Heart right ventricle (tissue), 16 donors: ENCODE results near the gene NCAM2. TPM values are rescaled to one million over a fixed set of nuclear protein-coding genes. Genes with fewer than 3 reads are reported as not detected.

Source experiments
- ATAC-seq, 8 donors: fragments of 200-7000 bp; cut with Tn5 transposase; one replicate each; pipeline ENCODE4 v1.9.1; 2020; ENCODE audit warnings: mild to moderate bottlenecking in 8 of 8, moderate library complexity in 8 of 8, moderate number of reproducible peaks in 1 of 8
- DNase-seq, 2 donors: peaks; one replicate each; pipeline ENCODE4 v3.0.0-alpha.2; 2020
- H3K27ac ChIP-seq, 10 donors: fragments of 200-600 bp; sonication (generic) in 2 of 10; one replicate each; pipeline versions ENCODE4 v1.5.0 to v1.8.0; 2020 to 2022; ENCODE audit warnings: mild to moderate bottlenecking in 3 of 10
- H3K27me3 ChIP-seq, 7 donors: fragments of 200-600 bp; one replicate each; pipeline ENCODE4 v1.8.0; 2021 to 2022; ENCODE audit warnings: mild to moderate bottlenecking in 2 of 7
- H3K36me3 ChIP-seq, 9 donors: fragments of 200-600 bp; sonication (generic) in 1 of 9; one replicate each; pipeline versions ENCODE4 v1.5.0 to v1.8.0; 2020 to 2022; ENCODE audit warnings: mild to moderate bottlenecking in 2 of 9
- H3K4me1 ChIP-seq, 9 donors: fragments of 200-600 bp; sonication (generic) in 1 of 9; one replicate each; pipeline versions ENCODE4 v1.5.0 to v1.8.0; 2020 to 2022; ENCODE audit warnings: mild to moderate bottlenecking in 4 of 9
- H3K4me3 ChIP-seq, 10 donors: fragments of 200-600 bp; sonication (generic) in 2 of 10; one replicate each; pipeline versions ENCODE4 v1.5.0 to v1.8.0; 2020 to 2022; ENCODE audit warnings: mild to moderate bottlenecking in 7 of 10, moderate library complexity in 2 of 10
- H3K9me3 ChIP-seq, 11 donors: fragments of 200-600 bp in 10 of 11; sonication (generic) in 2 of 11; one replicate each; pipeline versions ENCODE4 v1.5.0 to v1.8.0; 2013 to 2022; ENCODE audit warnings: mild to moderate bottlenecking in 2 of 11, control low read depth in 1 of 11, moderate library complexity in 1 of 11
- WGBS, 2 donors: extraction: QIAGEN DNeasy Blood & Tissue Kit; methylation state at CpG; one replicate each; pipeline ENCODE4 v1.1.7; 2013; ENCODE audit warnings: inconsistent platforms in 1 of 2; 5-methylcytosine and 5-hydroxymethylcytosine counted together
- intact Hi-C, 10 donors: fragments of 100-400 bp; cut with DNase I; formaldehyde crosslinking; loops; one replicate each; pipeline versions ENCODE4 v1.11.1 to v1.14.2; 2022
- polyA plus RNA-seq, 2 donors: library from polyadenylated mRNA; stranded (reverse); fragments of 200-250 nt; gene quantifications; one replicate each; pipeline ENCODE4 v1.2.3, GENCODE V29; 2013
- total RNA-seq, 10 donors: library from RNA; stranded (reverse); fragmentation: NEBNext Ultra II Directional in 3 of 10; extraction: Animal tissue kit (Norgen Biotek cat#: 25700) in 3 of 10; gene quantifications; one replicate each; pipeline versions ENCODE4 v1.2.1 to v1.2.4, GENCODE V29; 2021 to 2023
- TF ChIP-seq, protein P1 (sequence below), 9 donors: fragments of 200-600 bp; sonication (generic) in 2 of 9; IDR thresholded peaks; one replicate each; pipeline versions ENCODE4 v1.5.0 to v1.8.0; 2021 to 2022; ENCODE audit warnings: antibody characterized with exemption in 9 of 9, mild to moderate bottlenecking in 5 of 9, moderate library complexity in 1 of 9
- donor health status: Arrhythmogenic right ventricular cardiomyopathy.
- donor health status: ischemic (EF 13 %, LVEDD 7.1; RV severe dilation, severe dysfunction).
- donor health status: healthy with polysubstance abuse.
- donor health status: DM: no; HTN: yes; CAD: no.
- donor health status: DM: no; HTN: no; CAD: no.
- donor health status: ischemic (EF 25% LVEDD 6.9; RV normal size, moderate dysfunction).
- donor health status: ischemic (EF 25% LVEDD 5.7; RV mildly dilated, moderate dysfunction).
- donor health status: healthy.
- donor health status: DM: yes; HTN: yes; CAD: no.
- donor health status: Ischemic cardiomyopathy.
- donor health status: ischemic (EF 35%, LVEDD 5.7; RV mildly dilated, moderate dysfunction).
- donor health status: nonischemic (EF 11% LVEDD 7.7; RV severe dilation, severe dysfunction).
- donor health status: DM: yes; HTN: yes; CAD: no.
- donor health status: PGD.
- donor health status: ischemic (EF 29% LVEDD 5.4; RV normal size, mild dysfunction).
- donor health status: nonischemic (EF 23%, LVEDD 6.1; RV moderate dilation, normal function).

NCAM2 gene
- total and polyA plus RNA-seq, 12 donors: 0.25 to 8.9 (median 3.1) TPM

DNA sequence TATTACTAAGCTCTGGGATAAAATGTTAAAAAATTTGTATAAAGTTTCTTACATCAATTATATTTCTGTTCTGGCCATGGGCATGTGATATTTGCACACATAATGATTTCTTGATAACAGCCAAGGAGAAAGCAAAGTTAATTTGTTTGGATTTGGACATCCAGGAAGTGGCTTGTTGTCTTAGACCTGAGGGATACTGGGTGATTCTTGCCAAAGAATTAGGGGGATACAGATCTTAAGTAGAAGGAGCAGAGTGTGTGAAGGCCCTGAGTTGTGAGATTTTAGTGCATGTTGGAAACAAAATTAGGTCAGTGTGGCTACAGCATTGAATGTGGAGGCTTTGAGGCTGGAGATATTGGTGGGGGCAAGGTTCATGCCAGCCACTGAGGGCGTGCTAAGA, 65.6 kb downstream of the NCAM2 start:
- intact Hi-C loops: no loop called here
- no peaks in the 10 kb centered on the region for H3K9me3 ChIP-seq
- H3K4me1 ChIP-seq: no peaks in the 10 kb centered on the region
- H3K4me3 ChIP-seq: no peak overlapping the region
- no peaks in the 10 kb centered on the region for H3K36me3 ChIP-seq
- ATAC-seq (no peak), DNase-seq (no peak)
- H3K27ac ChIP-seq: no peak overlapping the region
- no peaks in the 10 kb centered on the region for H3K27me3 ChIP-seq
- 33 to 52% methylated on average over 1 of the region's 1 CpG for WGBS, 2 donors
- TF ChIP-seq, protein P1, sequence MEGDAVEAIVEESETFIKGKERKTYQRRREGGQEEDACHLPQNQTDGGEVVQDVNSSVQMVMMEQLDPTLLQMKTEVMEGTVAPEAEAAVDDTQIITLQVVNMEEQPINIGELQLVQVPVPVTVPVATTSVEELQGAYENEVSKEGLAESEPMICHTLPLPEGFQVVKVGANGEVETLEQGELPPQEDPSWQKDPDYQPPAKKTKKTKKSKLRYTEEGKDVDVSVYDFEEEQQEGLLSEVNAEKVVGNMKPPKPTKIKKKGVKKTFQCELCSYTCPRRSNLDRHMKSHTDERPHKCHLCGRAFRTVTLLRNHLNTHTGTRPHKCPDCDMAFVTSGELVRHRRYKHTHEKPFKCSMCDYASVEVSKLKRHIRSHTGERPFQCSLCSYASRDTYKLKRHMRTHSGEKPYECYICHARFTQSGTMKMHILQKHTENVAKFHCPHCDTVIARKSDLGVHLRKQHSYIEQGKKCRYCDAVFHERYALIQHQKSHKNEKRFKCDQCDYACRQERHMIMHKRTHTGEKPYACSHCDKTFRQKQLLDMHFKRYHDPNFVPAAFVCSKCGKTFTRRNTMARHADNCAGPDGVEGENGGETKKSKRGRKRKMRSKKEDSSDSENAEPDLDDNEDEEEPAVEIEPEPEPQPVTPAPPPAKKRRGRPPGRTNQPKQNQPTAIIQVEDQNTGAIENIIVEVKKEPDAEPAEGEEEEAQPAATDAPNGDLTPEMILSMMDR (IDR thresholded peaks at IDR 0.05): no peak

DNA sequence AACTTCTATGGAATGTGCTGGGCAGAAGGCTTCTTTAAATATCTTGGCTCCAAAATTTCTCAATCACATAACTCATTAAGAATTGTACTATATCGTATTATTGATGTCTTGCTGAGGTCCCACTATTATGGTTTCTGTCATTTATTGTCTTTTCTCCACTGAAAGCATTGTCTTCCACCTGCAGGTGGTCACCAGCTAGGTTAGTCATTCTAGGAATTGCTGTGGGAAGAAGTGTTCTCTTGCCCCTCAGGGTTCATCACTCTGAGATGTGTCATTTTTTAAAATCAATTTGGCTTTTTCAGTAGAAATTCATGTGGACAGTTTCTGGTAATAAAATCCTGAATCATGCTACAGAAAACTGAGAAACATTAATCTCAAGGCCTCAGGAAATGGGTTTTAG, 66.1 kb downstream of the NCAM2 start:
- H3K36me3 ChIP-seq: no peaks in the 10 kb centered on the region
- intact Hi-C loops: no loop called here
- H3K9me3 ChIP-seq: no peaks in the 10 kb centered on the region
- H3K27ac ChIP-seq: no peak overlapping the region
- 60 to 78% methylated on average over 1 of the region's 1 CpG for WGBS, 2 donors
- TF ChIP-seq, protein P1 (IDR thresholded peaks at IDR 0.05): no peak
- DNase-seq (no peak), ATAC-seq (no peak)
- H3K4me3 ChIP-seq: no peak overlapping the region
- H3K4me1 ChIP-seq: no peaks in the 10 kb centered on the region
- no peaks in the 10 kb centered on the region for H3K27me3 ChIP-seq

DNA sequence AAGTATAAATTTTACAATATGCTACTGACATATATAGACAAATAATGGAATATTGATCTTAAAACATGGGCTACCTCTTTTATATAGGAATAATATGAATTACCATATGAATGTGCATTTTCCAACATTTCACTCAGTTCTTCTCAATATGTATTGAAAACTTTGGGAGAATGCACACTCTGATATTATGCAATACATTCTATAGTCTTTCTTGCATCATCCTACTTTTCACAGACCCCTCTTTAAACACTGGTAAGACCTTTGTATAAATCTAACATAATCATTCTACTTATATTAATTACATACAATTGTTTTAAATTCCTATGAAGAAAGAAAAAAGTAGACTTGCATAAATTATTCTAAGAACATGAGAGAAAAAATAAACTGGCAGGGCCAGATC, 69.2 kb downstream of the NCAM2 start:
- ATAC-seq: no peak

DNA sequence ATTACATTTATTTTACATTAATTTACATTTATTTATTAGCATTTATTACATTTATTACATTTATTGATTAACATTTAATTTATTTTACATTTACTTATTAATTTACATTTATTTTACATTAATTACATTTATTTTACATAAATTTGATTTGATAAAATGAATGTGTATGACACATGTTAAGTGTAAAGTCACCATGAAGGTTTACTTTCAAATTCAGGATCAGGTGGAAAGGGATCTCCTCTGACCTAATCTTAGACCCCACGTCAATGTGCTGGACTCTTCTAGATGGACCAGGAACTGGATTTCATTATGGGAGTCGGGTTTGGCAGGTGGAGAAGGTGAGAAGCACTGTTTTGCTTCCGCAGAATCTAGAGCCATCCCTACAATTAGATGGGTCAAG, 76.1 kb downstream of the NCAM2 start:
- ATAC-seq (no peak), DNase-seq (no peak)
- Histone ChIP-seq H3K36me3 (no peaks in the 10 kb centered on the region), H3K4me3 (no peak overlapping the region), H3K4me1 (no peaks in the 10 kb centered on the region), H3K27me3 (no peaks in the 10 kb centered on the region), H3K27ac (no peak overlapping the region), H3K9me3 (peaks cover 0 to 5% (median 0%) of the 10 kb centered on the region in 11 donors)
- TF ChIP-seq, protein P1 (IDR thresholded peaks at IDR 0.05): no peak
- intact Hi-C loops: no loop called here
- 71 to 76% methylated on average over 3 of the region's 3 CpGs for WGBS, 2 donors

More for the DNA sequence above, 69.2 kb downstream of the NCAM2 start:
- H3K27me3 ChIP-seq: no peaks in the 10 kb centered on the region
- no peaks in the 10 kb centered on the region for H3K36me3 ChIP-seq
- no peak overlapping the region for H3K4me3 ChIP-seq
- no peak for DNase-seq
- no peak overlapping the region for H3K27ac ChIP-seq
- intact Hi-C loops: no loop called here
- TF ChIP-seq, protein P1 (IDR thresholded peaks at IDR 0.05): no peak
- H3K9me3 ChIP-seq: no peaks in the 10 kb centered on the region
- H3K4me1 ChIP-seq: no peaks in the 10 kb centered on the region

DNA sequence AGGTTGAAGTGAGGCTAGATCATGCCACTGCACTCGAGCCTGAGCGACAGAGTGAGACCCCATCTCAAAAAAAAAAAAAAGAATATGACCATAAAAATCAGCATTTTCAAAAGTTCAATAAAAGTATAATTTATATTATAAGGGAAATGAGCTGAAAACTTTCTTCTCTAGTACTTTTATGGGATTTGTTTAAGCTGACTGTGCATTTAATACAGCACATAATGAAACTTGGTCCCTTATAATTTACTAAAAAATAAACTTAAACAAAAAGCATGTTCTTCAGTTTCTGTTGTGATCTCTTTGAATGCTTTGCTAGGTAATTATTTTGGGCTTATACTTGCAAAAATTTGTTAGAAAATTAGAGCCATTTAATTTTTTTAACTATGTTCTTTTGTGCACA, 77.8 kb downstream of the NCAM2 start:
- 80 to 82% methylated on average over 2 of the region's 2 CpGs for WGBS, 2 donors

More for the DNA sequence above, 77.8 kb downstream of the NCAM2 start:
- H3K27ac ChIP-seq: no peak overlapping the region
- DNase-seq (no peak), ATAC-seq (no peak)
- no peaks in the 10 kb centered on the region for H3K36me3 ChIP-seq
- peaks cover 0 to 5% (median 0%) of the 10 kb centered on the region in 11 donors for H3K9me3 ChIP-seq
- no peaks in the 10 kb centered on the region for H3K27me3 ChIP-seq
- intact Hi-C loops: no loop called here
- TF ChIP-seq, protein P1 (IDR thresholded peaks at IDR 0.05): no peak
- no peak overlapping the region for H3K4me3 ChIP-seq
- H3K4me1 ChIP-seq: no peaks in the 10 kb centered on the region
